Measurements from ENCODE around the gene KDM6A.
"Not testable (repeated sequence)": the region's sequence is repeated elsewhere in the genome, so short reads cannot be mapped to it uniquely, and the experiment has no call there.

KDM6A gene

GRCh38 chrX:44967221-44967620 lies 94.2 kb downstream of the KDM6A start:
- no peak for DNase-seq

GRCh38 chrX:44970709-44971108 lies 97.7 kb downstream of the KDM6A start:
- no peak for DNase-seq

- no peak for DNase-seq
Measured at GRCh38 chrX:44971674-44972073, 98.7 kb downstream of the KDM6A start.

GRCh38 chrX:44972132-44972531 lies 99.1 kb downstream of the KDM6A start:
- DNase-seq, result no peak

GRCh38 chrX:44973420-44973932 lies 100.5 kb downstream of the KDM6A start:
- no peak for DNase-seq

- no peak for DNase-seq
Measured at GRCh38 chrX:44974451-44974850, 101.5 kb downstream of the KDM6A start.

- no peak for DNase-seq
Measured at GRCh38 chrX:44975666-44976263, 102.8 kb downstream of the KDM6A start.

- DNase-seq, result no peak
Measured at GRCh38 chrX:44978976-44979375, 106.0 kb downstream of the KDM6A start.

- DNase-seq, result no peak
Measured at GRCh38 chrX:44980403-44980802, 107.4 kb downstream of the KDM6A start.

GRCh38 chrX:44980883-44981282 lies 107.9 kb downstream of the KDM6A start:
- DNase-seq, result no peak

GRCh38 chrX:44989995-44990770 lies 117.2 kb downstream of the KDM6A start:
- no peak for DNase-seq

GRCh38 chrX:44992775-44993174 lies 119.8 kb downstream of the KDM6A start:
- no peak for DNase-seq

- no peak for DNase-seq
Measured at GRCh38 chrX:44996277-44996676, 123.3 kb downstream of the KDM6A start.

- no peak for DNase-seq
Measured at GRCh38 chrX:44997282-44997812, 124.4 kb downstream of the KDM6A start.

GRCh38 chrX:44997888-44998287 lies 124.9 kb downstream of the KDM6A start:
- DNase-seq, result no peak

- not testable (repeated sequence) for DNase-seq
Measured at GRCh38 chrX:44999237-44999636, 126.2 kb downstream of the KDM6A start.

GRCh38 chrX:44999872-45000271 lies 126.9 kb downstream of the KDM6A start:
- DNase-seq, result not testable (repeated sequence)

GRCh38 chrX:45001048-45001447 lies 128.1 kb downstream of the KDM6A start:
- no peak for DNase-seq

GRCh38 chrX:45003085-45003484 lies 130.1 kb downstream of the KDM6A start:
- DNase-seq, result no peak

- DNase-seq, result no peak
Measured at GRCh38 chrX:45006002-45006800, 133.2 kb downstream of the KDM6A start.

GRCh38 chrX:45007598-45007997 lies 134.6 kb downstream of the KDM6A start:
- no peak for DNase-seq

GRCh38 chrX:45009371-45010000 lies 136.5 kb downstream of the KDM6A start:
- no peak for DNase-seq

GRCh38 chrX:45011131-45011530 lies 138.1 kb downstream of the KDM6A start:
- DNase-seq, result no peak
